ENCODE results near the gene NUDT16.

Gene NUDT16

GRCh38 chr3:131381445-131382291, at the start of gene NUDT16:
TSS of gene NUDT16 (plus strand) at chr3:131381774. CDS start at chr3:131381805, 31 bp downstream.
- Histone ChIP-seq H3K36me3 (ENCODE audit: insufficient read depth, low read length) (no peaks in the 10 kb centered on the region), H3K9ac (ENCODE audit: insufficient read length) (no peak within 1 kb of the TSS), H3K9me3 (ENCODE audit: low read depth, low read length) (no peaks in the 10 kb centered on the region), H3K4me3 (no peak within 1 kb of the TSS), H3K27ac (no peak within 1 kb of the TSS)
- TF ChIP-seq POLR2AphosphoS5 (IDR thresholded peaks at IDR 0.05; ENCODE audit: borderline replicate concordance, low read depth, low read length): no peak
- no peak for TF ChIP-seq EZH2 (IDR thresholded peaks at IDR 0.05)
- TF ChIP-seq FOXP2 (optimal IDR thresholded peaks at IDR 0.05; ENCODE audit: control extremely low read depth, extremely low read length, insufficient read depth): no peak
- no peak for DNase-seq (ENCODE audit: low read depth, low spot score)

GRCh38 chr3:131338948-131339640, 42.5 kb upstream of the NUDT16 start:
- Histone ChIP-seq H3K36me3 (ENCODE audit: insufficient read depth, low read length) (no peaks in the 10 kb centered on the region), H3K4me3 (no peak overlapping the region), H3K9me3 (ENCODE audit: low read depth, low read length) (no peaks in the 10 kb centered on the region), H3K27ac (no peak overlapping the region), H3K9ac (ENCODE audit: insufficient read length) (no peak overlapping the region)
- no peak for DNase-seq (ENCODE audit: low read depth, low spot score)
- TF ChIP-seq EZH2 (IDR thresholded peaks at IDR 0.05) (no peak), POLR2AphosphoS5 (IDR thresholded peaks at IDR 0.05; ENCODE audit: borderline replicate concordance, low read depth, low read length) (no peak), FOXP2 (optimal IDR thresholded peaks at IDR 0.05; ENCODE audit: control extremely low read depth, extremely low read length, insufficient read depth) (no peak)

GRCh38 chr3:131341761-131342160, 39.8 kb upstream of the NUDT16 start:
- no peaks in the 10 kb centered on the region for H3K9me3 ChIP-seq (ENCODE audit: low read depth, low read length)
- H3K4me3 ChIP-seq: no peak overlapping the region
- no peak for DNase-seq (ENCODE audit: low read depth, low spot score)
- H3K9ac ChIP-seq (ENCODE audit: insufficient read length): no peak overlapping the region
- no peaks in the 10 kb centered on the region for H3K36me3 ChIP-seq (ENCODE audit: insufficient read depth, low read length)
- no peak for TF ChIP-seq POLR2AphosphoS5 (IDR thresholded peaks at IDR 0.05; ENCODE audit: borderline replicate concordance, low read depth, low read length)
- TF ChIP-seq EZH2 (IDR thresholded peaks at IDR 0.05): no peak
- no peak for TF ChIP-seq FOXP2 (optimal IDR thresholded peaks at IDR 0.05; ENCODE audit: control extremely low read depth, extremely low read length, insufficient read depth)
- H3K27ac ChIP-seq: no peak overlapping the region

GRCh38 chr3:131348911-131349310, 32.7 kb upstream of the NUDT16 start:
- TF ChIP-seq FOXP2 (optimal IDR thresholded peaks at IDR 0.05; ENCODE audit: control extremely low read depth, extremely low read length, insufficient read depth): no peak
- TF ChIP-seq POLR2AphosphoS5 (IDR thresholded peaks at IDR 0.05; ENCODE audit: borderline replicate concordance, low read depth, low read length): no peak
- no peak for TF ChIP-seq EZH2 (IDR thresholded peaks at IDR 0.05)
- H3K27ac ChIP-seq: no peak overlapping the region
- H3K9me3 ChIP-seq (ENCODE audit: low read depth, low read length): no peaks in the 10 kb centered on the region
- H3K9ac ChIP-seq (ENCODE audit: insufficient read length): no peak overlapping the region
- no peak overlapping the region for H3K4me3 ChIP-seq
- no peak for DNase-seq (ENCODE audit: low read depth, low spot score)
- no peaks in the 10 kb centered on the region for H3K36me3 ChIP-seq (ENCODE audit: insufficient read depth, low read length)

- no peak overlapping the region for H3K27ac ChIP-seq
- H3K4me3 ChIP-seq: no peak overlapping the region
- H3K36me3 ChIP-seq (ENCODE audit: insufficient read depth, low read length): no peaks in the 10 kb centered on the region
- no peak for DNase-seq (ENCODE audit: low read depth, low spot score)
- H3K9ac ChIP-seq (ENCODE audit: insufficient read length): no peak overlapping the region
- TF ChIP-seq EZH2 (IDR thresholded peaks at IDR 0.05) (no peak), POLR2AphosphoS5 (IDR thresholded peaks at IDR 0.05; ENCODE audit: borderline replicate concordance, low read depth, low read length) (no peak), FOXP2 (optimal IDR thresholded peaks at IDR 0.05; ENCODE audit: control extremely low read depth, extremely low read length, insufficient read depth) (no peak)
- H3K9me3 ChIP-seq (ENCODE audit: low read depth, low read length): no peaks in the 10 kb centered on the region
These were observed 32.1 kb upstream of the NUDT16 start for GRCh38 chr3:131349454-131349853.

- no peak overlapping the region for H3K27ac ChIP-seq
- no peaks in the 10 kb centered on the region for H3K9me3 ChIP-seq (ENCODE audit: low read depth, low read length)
- DNase-seq (ENCODE audit: low read depth, low spot score): no peak
These were observed 31.6 kb upstream of the NUDT16 start for GRCh38 chr3:131349946-131350347.

GRCh38 chr3:131350506-131350905, 31.1 kb upstream of the NUDT16 start:
- TF ChIP-seq POLR2AphosphoS5 (IDR thresholded peaks at IDR 0.05; ENCODE audit: borderline replicate concordance, low read depth, low read length): no peak
- no peak for TF ChIP-seq EZH2 (IDR thresholded peaks at IDR 0.05)
- no peak for TF ChIP-seq FOXP2 (optimal IDR thresholded peaks at IDR 0.05; ENCODE audit: control extremely low read depth, extremely low read length, insufficient read depth)
- no peak overlapping the region for H3K4me3 ChIP-seq
- no peak overlapping the region for H3K9ac ChIP-seq (ENCODE audit: insufficient read length)
- no peaks in the 10 kb centered on the region for H3K9me3 ChIP-seq (ENCODE audit: low read depth, low read length)
- no peak overlapping the region for H3K27ac ChIP-seq
- H3K36me3 ChIP-seq (ENCODE audit: insufficient read depth, low read length): no peaks in the 10 kb centered on the region
- DNase-seq (ENCODE audit: low read depth, low spot score): no peak

More at GRCh38 chr3:131349946-131350347, 31.6 kb upstream of the NUDT16 start:
- H3K36me3 ChIP-seq (ENCODE audit: insufficient read depth, low read length): no peaks in the 10 kb centered on the region
- TF ChIP-seq POLR2AphosphoS5 (IDR thresholded peaks at IDR 0.05; ENCODE audit: borderline replicate concordance, low read depth, low read length): no peak
- H3K4me3 ChIP-seq: no peak overlapping the region
- H3K9ac ChIP-seq (ENCODE audit: insufficient read length): no peak overlapping the region

GRCh38 chr3:131353016-131353877, 28.3 kb upstream of the NUDT16 start:
- TF ChIP-seq EZH2 (IDR thresholded peaks at IDR 0.05) (no peak), POLR2AphosphoS5 (IDR thresholded peaks at IDR 0.05; ENCODE audit: borderline replicate concordance, low read depth, low read length) (no peak), FOXP2 (optimal IDR thresholded peaks at IDR 0.05; ENCODE audit: control extremely low read depth, extremely low read length, insufficient read depth) (no peak)
- Histone ChIP-seq H3K9me3 (ENCODE audit: low read depth, low read length) (no peaks in the 10 kb centered on the region), H3K9ac (ENCODE audit: insufficient read length) (no peak overlapping the region), H3K36me3 (ENCODE audit: insufficient read depth, low read length) (no peaks in the 10 kb centered on the region), H3K4me3 (no peak overlapping the region), H3K27ac (no peak overlapping the region)
- DNase-seq (ENCODE audit: low read depth, low spot score): no peak
